Measurements from ENCODE around the gene SHFL.

Gene SHFL

DNA sequence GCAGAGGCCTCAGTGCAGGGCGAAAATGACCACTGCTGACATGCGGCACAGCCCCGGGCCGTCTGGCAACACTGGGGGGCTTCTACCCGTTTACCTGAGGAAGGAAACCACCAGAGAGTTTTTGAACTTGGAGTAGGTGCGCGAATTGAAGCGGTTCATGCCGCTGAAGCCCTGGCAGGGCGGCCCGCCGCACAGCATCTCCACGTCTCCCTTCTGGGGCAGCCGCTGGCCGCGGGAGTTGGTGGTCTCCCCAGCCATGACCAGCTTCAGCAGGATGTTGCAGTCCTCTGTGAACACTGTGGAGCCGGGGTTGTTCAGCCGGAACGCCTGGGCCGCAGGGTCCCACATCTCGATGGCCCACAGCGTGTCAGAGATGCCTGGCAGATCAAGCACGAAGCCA is 53.8 kb downstream of the SHFL start:
- H3K4me3 Mint-ChIP-seq: no peak overlapping the region
- no peaks in the 10 kb centered on the region for H3K9me3 Mint-ChIP-seq
- no peak overlapping the region for H3K27ac Mint-ChIP-seq
- no peaks in the 10 kb centered on the region for H3K27me3 Mint-ChIP-seq
- peaks cover 2% of the 10 kb centered on the region for H3K4me1 Mint-ChIP-seq
- no peak for DNase-seq (ENCODE audit: low spot score in 2 of 2)
- no peak for ATAC-seq (ENCODE audit: low read depth)
- peaks cover 14% of the 10 kb centered on the region for H3K36me3 Mint-ChIP-seq

DNA sequence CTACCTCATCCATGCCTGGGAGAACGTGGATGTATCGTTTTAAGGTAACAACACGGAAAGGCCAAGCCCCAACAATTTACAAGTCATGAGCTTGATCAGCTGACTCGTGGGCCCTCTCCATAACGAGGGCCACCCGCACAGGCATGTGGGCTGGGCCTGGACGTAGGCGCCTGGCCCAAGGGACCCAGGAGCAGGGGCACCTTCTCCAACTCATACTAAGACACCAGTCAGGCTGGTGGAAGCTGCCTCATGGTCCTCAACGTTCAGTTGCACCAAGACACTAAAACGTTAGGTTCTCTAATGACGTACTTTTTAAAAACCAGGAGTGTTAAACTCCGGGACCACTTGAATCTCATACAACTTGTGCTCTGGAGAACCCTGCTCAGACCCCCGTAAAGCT is 55.4 kb downstream of the SHFL start:
- no peaks in the 10 kb centered on the region for H3K27me3 Mint-ChIP-seq
- H3K4me3 Mint-ChIP-seq: no peak overlapping the region
- no peak for DNase-seq (ENCODE audit: low spot score in 2 of 2)
- no peak for ATAC-seq (ENCODE audit: low read depth)
- no peaks in the 10 kb centered on the region for H3K9me3 Mint-ChIP-seq
- H3K4me1 Mint-ChIP-seq: peaks cover 2% of the 10 kb centered on the region
- H3K36me3 Mint-ChIP-seq: peaks cover 22% of the 10 kb centered on the region
- no peak overlapping the region for H3K27ac Mint-ChIP-seq

DNA sequence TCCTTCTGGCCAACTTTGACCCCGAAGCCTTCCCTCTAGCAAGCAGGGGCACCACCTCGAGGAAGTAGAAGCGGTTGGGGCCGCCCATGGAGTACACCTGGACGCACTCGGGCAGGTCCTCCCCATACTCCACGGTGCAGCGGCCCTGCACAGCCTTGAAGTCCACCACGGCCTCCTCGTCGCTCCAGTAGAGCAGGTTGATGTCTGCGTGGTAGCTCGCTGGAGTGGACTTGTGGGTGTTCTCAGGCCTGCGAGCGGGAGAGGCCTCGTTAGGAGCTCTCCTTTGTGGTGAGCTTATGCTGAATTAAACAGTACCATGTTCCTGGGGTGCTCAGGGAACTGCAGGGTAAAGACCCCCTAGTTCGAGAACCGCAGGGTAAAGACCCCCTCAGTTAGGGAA is 55.9 kb downstream of the SHFL start:
- Mint-ChIP-seq H3K9me3 (no peaks in the 10 kb centered on the region), H3K27me3 (no peaks in the 10 kb centered on the region), H3K36me3 (peaks cover 21% of the 10 kb centered on the region), H3K4me3 (no peak overlapping the region), H3K27ac (no peak overlapping the region), H3K4me1 (peaks cover 2% of the 10 kb centered on the region)
- ATAC-seq (ENCODE audit: low read depth): no peak
- no peak for DNase-seq (ENCODE audit: low spot score in 2 of 2)

All from memory B cell (primary cell).